GM21515 (cell line): ENCODE results near the gene MUC6.
"Not testable (repeated sequence)": the region's sequence is repeated elsewhere in the genome, so short reads cannot be mapped to it uniquely, and the experiment has no call there.

ENCODE experiments used
- ATAC-seq: cut with Tn5 transposase; IDR thresholded peaks from one replicate; pipeline ENCODE4 v1.9.1; 2021; ENCODE audit not compliant: unreplicated experiment

MUC6 gene

GRCh38 chr11:1025410-1026162 lies 10.9 kb downstream of the MUC6 start:
- no peak for ATAC-seq

GRCh38 chr11:1024597-1025409 lies 11.7 kb downstream of the MUC6 start:
- no peak for ATAC-seq

- ATAC-seq, result no peak
These were observed 12.5 kb downstream of the MUC6 start for GRCh38 chr11:1023811-1024596.

- ATAC-seq, result no peak
These were observed 13.4 kb downstream of the MUC6 start for GRCh38 chr11:1022908-1023810.

GRCh38 chr11:1022411-1022810 lies 14.1 kb downstream of the MUC6 start:
- ATAC-seq, result no peak

GRCh38 chr11:1020211-1020905 lies 16.2 kb downstream of the MUC6 start:
- ATAC-seq, result no peak

GRCh38 chr11:1019321-1019910 lies 17.1 kb downstream of the MUC6 start:
- no peak for ATAC-seq

- ATAC-seq, result no peak
These were observed 18.4 kb downstream of the MUC6 start for GRCh38 chr11:1018091-1018490.

- ATAC-seq, result no peak
These were observed 19.1 kb downstream of the MUC6 start for GRCh38 chr11:1017269-1018005.

GRCh38 chr11:1016610-1017126 lies 19.9 kb downstream of the MUC6 start:
- not testable (repeated sequence) for ATAC-seq

- ATAC-seq, result no peak
These were observed 20.5 kb downstream of the MUC6 start for GRCh38 chr11:1015826-1016545.

- ATAC-seq, result no peak
These were observed 21.5 kb downstream of the MUC6 start for GRCh38 chr11:1015064-1015463.

GRCh38 chr11:1014276-1014675 lies 22.2 kb downstream of the MUC6 start:
- ATAC-seq, result no peak

- ATAC-seq, result no peak
These were observed 22.9 kb downstream of the MUC6 start for GRCh38 chr11:1013631-1013935.

GRCh38 chr11:1012740-1013630 lies 23.5 kb downstream of the MUC6 start:
- no peak for ATAC-seq

- no peak for ATAC-seq
These were observed 24.2 kb downstream of the MUC6 start for GRCh38 chr11:1012291-1012690.

- no peak for ATAC-seq
These were observed 25.2 kb downstream of the MUC6 start for GRCh38 chr11:1011320-1011698.
